Cerebellar cortex (tissue), 1 donor: Measurements from ENCODE around the gene ARFGAP1.

Experiments
- DNase-seq: peaks from one replicate; pipeline ENCODE4 v3.0.0-alpha.2; 2015; ENCODE audit warnings: low spot score

ARFGAP1 gene

GRCh38 chr20:63260521-63260920 lies 12.1 kb upstream of the ARFGAP1 start:
- DNase-seq: no peak

GRCh38 chr20:63261060-63261794 lies 11.4 kb upstream of the ARFGAP1 start:
- DNase-seq: no peak

GRCh38 chr20:63261795-63262528 lies 10.7 kb upstream of the ARFGAP1 start:
- DNase-seq: no peak

- DNase-seq: no peak
Measured at GRCh38 chr20:63262836-63263235, 9.8 kb upstream of the ARFGAP1 start.

- no peak for DNase-seq
Measured at GRCh38 chr20:63264000-63264399, 8.6 kb upstream of the ARFGAP1 start.

- no peak for DNase-seq
Measured at GRCh38 chr20:63264519-63264918, 8.1 kb upstream of the ARFGAP1 start.

- DNase-seq: no peak
Measured at GRCh38 chr20:63265891-63266515, 6.6 kb upstream of the ARFGAP1 start.

- no peak for DNase-seq
Measured at GRCh38 chr20:63267691-63268090, 4.9 kb upstream of the ARFGAP1 start.

GRCh38 chr20:63268256-63268655 lies 4.4 kb upstream of the ARFGAP1 start:
- no peak for DNase-seq

GRCh38 chr20:63268671-63269439 lies 3.8 kb upstream of the ARFGAP1 start:
- DNase-seq: no peak

- DNase-seq: no peak
Measured at GRCh38 chr20:63269724-63270123, 2.9 kb upstream of the ARFGAP1 start.

GRCh38 chr20:63270606-63271325 lies 1.8 kb upstream of the ARFGAP1 start:
- no peak for DNase-seq

- DNase-seq: no peak
Measured at GRCh38 chr20:63273059-63273579, 506 bp downstream of the ARFGAP1 start.

GRCh38 chr20:63273635-63274380 lies 1.2 kb downstream of the ARFGAP1 start:
- no peak for DNase-seq

- DNase-seq: no peak
Measured at GRCh38 chr20:63274381-63275228, 2.0 kb downstream of the ARFGAP1 start.

GRCh38 chr20:63275825-63276224 lies 3.2 kb downstream of the ARFGAP1 start:
- no peak for DNase-seq

- no peak for DNase-seq
Measured at GRCh38 chr20:63276956-63277355, 4.3 kb downstream of the ARFGAP1 start.

GRCh38 chr20:63277466-63278272 lies 5.1 kb downstream of the ARFGAP1 start:
- DNase-seq: no peak

GRCh38 chr20:63278661-63279060 lies 6.0 kb downstream of the ARFGAP1 start:
- DNase-seq: no peak
